Adrenal gland (tissue), 12 donors: Measurements from ENCODE around the gene RAP1GAP2. TPM values are rescaled to one million over a fixed set of nuclear protein-coding genes. Genes with fewer than 3 reads are reported as not detected.

Source experiments
- DNase-seq, 7 donors: peaks; one replicate each; pipeline ENCODE4 v3.0.0-alpha.2; 2019 to 2020
- H3K27ac ChIP-seq, 5 donors: fragments of 200-600 bp; sonication (generic) in 4 of 5; 1 replicate in 3 of 5; 2 replicates in 2 of 5; pipeline versions ENCODE4 v1.5.1 to v1.8.0; 2016 to 2020; ENCODE audit warnings: mild to moderate bottlenecking in 1 of 5
- H3K27me3 ChIP-seq: fragments of 200-600 bp; 2 replicates; pipeline ENCODE4 v1.8.0; 2021
- H3K36me3 ChIP-seq, 2 donors: fragments of 200-600 bp; replicated peaks in 1 of 2; 1 replicate in 1 of 2; 2 replicates in 1 of 2; pipeline versions ENCODE4 v1.5.1 to v1.8.0; 2018 to 2022
- H3K4me1 ChIP-seq, 2 donors: fragments of 200-600 bp; replicated peaks in 1 of 2; 1 replicate in 1 of 2; 2 replicates in 1 of 2; pipeline versions ENCODE4 v1.5.1 to v1.8.0; 2018 to 2021
- H3K4me3 ChIP-seq, 4 donors: fragments of 200-600 bp; sonication (generic) in 3 of 4; one replicate each; pipeline ENCODE4 v1.5.1; 2016 to 2018
- H3K9me3 ChIP-seq, 3 donors: fragments of 200-600 bp; sonication (generic) in 1 of 3; replicated peaks in 1 of 3; 1 replicate in 2 of 3; 2 replicates in 1 of 3; pipeline versions ENCODE4 v1.5.1 to v1.8.0; 2016 to 2021
- CTCF ChIP-seq, 6 experiments: fragments of 450-650 bp in 4 of 6; fragments of 200-600 bp in 2 of 6; sonication (generic) in 1 of 6; IDR thresholded peaks; 1 replicate in 5 of 6; 2 replicates in 1 of 6; pipeline versions ENCODE4 v1.5.1 to v1.8.0; 2016 to 2021; ENCODE audit warnings: antibody characterized with exemption in 6 of 6, mild to moderate bottlenecking in 2 of 6, moderate library complexity in 1 of 6
- POLR2A ChIP-seq, 2 donors: fragments of 450-650 bp; IDR thresholded peaks; one replicate each; pipeline ENCODE4 v1.6.1; 2017; ENCODE audit warnings: antibody characterized with exemption in 2 of 2, mild to moderate bottlenecking in 2 of 2, moderate library complexity in 1 of 2
- WGBS, 4 donors: extraction: QIAGEN DNeasy Blood & Tissue Kit in 2 of 4; methylation state at CpG; one replicate each; pipeline versions ENCODE4 v1.1.5 to v1.1.7; 2013 to 2017; 5-methylcytosine and 5-hydroxymethylcytosine counted together
- intact Hi-C, 2 donors: fragments of 100-400 bp; cut with DNase I; formaldehyde crosslinking; loops; one replicate each; pipeline versions ENCODE4 v1.14.1 to v1.15.0; 2022 to 2023
- polyA plus RNA-seq, 3 donors: library from polyadenylated mRNA; stranded (reverse); fragments of 200-250 nt in 2 of 3; fragments of 350-450 nt in 1 of 3; fragmentation: Illumina TruSeq in 1 of 3; extraction: RNeasy Lipid Tissue Mini Kit (QIAGEN cat#74804) in 1 of 3; gene quantifications; one replicate each; pipeline ENCODE4 v1.2.3, GENCODE V29; 2013 to 2014
- total RNA-seq, 9 donors: library from RNA; depleted of rRNA in 4 of 9; stranded (reverse); fragments of >200 nt in 4 of 9; fragments of 120-200 nt in 1 of 9; fragmentation: NEBNext Ultra II Directional in 1 of 9; extraction: Animal tissue kit (Norgen Biotek cat#: 25700) in 1 of 9; gene quantifications; one replicate each; pipeline versions ENCODE4 v1.1.0 to v1.2.4, GENCODE V29; 2013 to 2023
- donor health status: healthy with polysubstance abuse.
- donor health status: Bipolar disorder and iron deficiency.
- donor health status: DM: yes; HTN: yes; CAD: no.
- donor health status: DM: no; HTN: no; CAD: no.
- donor health status: DM: no; HTN: no; CAD: no.
- donor health status: DM: yes; HTN: yes; CAD: no.

RAP1GAP2 gene
- total and polyA plus RNA-seq, 12 donors = 4.2 to 20.4 (median 6.9) TPM

- Histone ChIP-seq H3K4me3 (peak overlapping the region in 1 of 4 donors; percentile 5), H3K27me3 (no peaks in the 10 kb centered on the region), H3K36me3 (no peaks in the 10 kb centered on the region), H3K4me1 (peaks cover 4 to 38% of the 10 kb centered on the region in 2 donors), H3K27ac (peak overlapping the region in 4 of 5 donors; percentile 18 to 84 (median 66)), H3K9me3 (no peaks in the 10 kb centered on the region)
- peak in 5 of 7 donors; percentile 29 to 63 (median 37) for DNase-seq
- 60 to 80% (median 69%) methylated on average over 18 to 23 of the region's 23 CpGs for WGBS, 4 donors
- intact Hi-C loops = no loop called here
- no peak for TF ChIP-seq POLR2A (IDR thresholded peaks at IDR 0.05)
- TF ChIP-seq CTCF (IDR thresholded peaks at IDR 0.05) = no peak
Measured at GRCh38 chr17:3003296-3004149, 207.3 kb downstream of the RAP1GAP2 start.

- no peaks in the 10 kb centered on the region for H3K27me3 ChIP-seq
- no peaks in the 10 kb centered on the region for H3K36me3 ChIP-seq
- peaks cover 4 to 38% of the 10 kb centered on the region in 2 donors for H3K4me1 ChIP-seq
- TF ChIP-seq CTCF (IDR thresholded peaks at IDR 0.05) (no peak), POLR2A (IDR thresholded peaks at IDR 0.05) (peak in 1 of 2 donors; percentile 8)
- peak; percentile 99 to 100 (median 100) for DNase-seq
- intact Hi-C loops = no loop called here
- no peaks in the 10 kb centered on the region for H3K9me3 ChIP-seq
- H3K27ac ChIP-seq = peak overlapping the region in 4 of 5 donors; percentile 18 to 84 (median 66)
- peak overlapping the region in 1 of 4 donors; percentile 5 for H3K4me3 ChIP-seq
- WGBS, 4 donors = 5 to 10% (median 8%) methylated on average over 17 to 36 of the region's 36 CpGs
Measured at GRCh38 chr17:3004150-3004801, 208.0 kb downstream of the RAP1GAP2 start.

- intact Hi-C loops = no loop called here
- no peaks in the 10 kb centered on the region for H3K27me3 ChIP-seq
- H3K9me3 ChIP-seq = no peaks in the 10 kb centered on the region
- no peaks in the 10 kb centered on the region for H3K36me3 ChIP-seq
- 73 to 100% (median 78%) methylated on average over 3 to 13 of the region's 13 CpGs for WGBS, 4 donors
- H3K27ac ChIP-seq = peak overlapping the region in 3 of 5 donors; percentile 55 to 84 (median 78)
- H3K4me3 ChIP-seq = no peak overlapping the region
- no peak for TF ChIP-seq POLR2A (IDR thresholded peaks at IDR 0.05)
- TF ChIP-seq CTCF (IDR thresholded peaks at IDR 0.05) = no peak
- peak in 3 of 7 donors; percentile 31 to 84 (median 36) for DNase-seq
- peaks cover 4 to 38% of the 10 kb centered on the region in 2 donors for H3K4me1 ChIP-seq
Measured at GRCh38 chr17:3004925-3005324, 208.7 kb downstream of the RAP1GAP2 start.

GRCh38 chr17:3005696-3006095, 209.5 kb downstream of the RAP1GAP2 start:
- WGBS, 4 donors = 91 to 96% (median 92%) methylated on average over 7 to 12 of the region's 12 CpGs
- TF ChIP-seq POLR2A (IDR thresholded peaks at IDR 0.05) (no peak), CTCF (IDR thresholded peaks at IDR 0.05) (no peak)
- Histone ChIP-seq H3K9me3 (no peaks in the 10 kb centered on the region), H3K36me3 (no peaks in the 10 kb centered on the region), H3K4me3 (no peak overlapping the region), H3K27me3 (no peaks in the 10 kb centered on the region), H3K4me1 (peaks cover 4 to 38% of the 10 kb centered on the region in 2 donors), H3K27ac (peak overlapping the region in 1 of 5 donors; percentile 78)
- intact Hi-C loops = no loop called here
- no peak for DNase-seq
